Mesodermal cell (in vitro differentiated cells): Measurements from ENCODE around the gene SPRED2.
A peak's percentile ranks its signal among the peaks of the same experiment; 100 is the strongest.

Experiments used
- H3K27ac ChIP-seq: 2 replicates; pipeline ENCODE4 v1.7.0; 2013; ENCODE audit warnings: mild to moderate bottlenecking, low read depth, low read length, moderate library complexity; ENCODE audit not compliant: severe bottlenecking
- H3K36me3 ChIP-seq: 2 replicates; pipeline ENCODE4 v1.7.1; 2013; ENCODE audit warnings: mild to moderate bottlenecking, low read length, moderate library complexity; ENCODE audit not compliant: control insufficient read depth, insufficient read depth
- H3K4me1 ChIP-seq: one replicate; pipeline ENCODE4 v1.7.1; 2013; ENCODE audit warnings: mild to moderate bottlenecking, low read length; ENCODE audit not compliant: insufficient read depth, control insufficient read depth, poor library complexity, severe bottlenecking
- H3K4me3 ChIP-seq: 2 replicates; pipeline ENCODE4 v1.7.0; 2013; ENCODE audit warnings: low read length, control low read depth, mild to moderate bottlenecking; ENCODE audit not compliant: insufficient read depth, poor library complexity, severe bottlenecking; ENCODE audit errors: extremely low read depth
- H3K9me3 ChIP-seq: 2 replicates; pipeline ENCODE4 v1.7.1; 2013; ENCODE audit warnings: mild to moderate bottlenecking, low read length, moderate library complexity; ENCODE audit not compliant: control insufficient read depth
- WGBS, 2 experiments: methylation state at CpG; one replicate each; pipeline ENCODE4 v1.1.5; 2013; ENCODE audit warnings: missing lambda C conversion rate in 2 of 2; ENCODE audit not compliant: insufficient coverage in 2 of 2; 5-methylcytosine and 5-hydroxymethylcytosine counted together

The SPRED2 gene

DNA sequence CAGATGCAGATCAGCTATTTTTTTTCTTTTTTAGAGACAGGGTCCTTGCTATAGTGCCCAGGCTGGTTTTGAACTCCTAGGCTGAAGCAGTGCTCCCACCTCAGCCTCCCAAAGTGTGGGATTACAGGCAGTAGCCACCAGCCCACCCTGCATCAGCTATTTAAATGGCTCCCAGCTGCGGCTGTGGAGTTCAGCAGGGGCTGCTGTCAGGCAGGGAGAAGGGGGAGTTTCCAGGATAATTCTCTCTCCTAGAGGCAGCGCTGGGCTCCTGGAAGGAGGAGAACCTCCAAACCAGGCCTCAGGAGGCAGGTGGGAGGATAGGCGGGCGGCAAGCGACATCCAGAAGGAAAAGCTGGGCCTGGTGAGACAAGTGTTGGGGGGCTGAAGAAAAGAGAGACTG is 139.0 kb downstream of the SPRED2 start:
- Histone ChIP-seq H3K4me1 (peaks cover 27% of the 10 kb centered on the region), H3K27ac (no peak overlapping the region), H3K36me3 (no peaks in the 10 kb centered on the region), H3K9me3 (no peaks in the 10 kb centered on the region), H3K4me3 (no peak overlapping the region)
- 80 to 100% methylated on average over 2 to 4 of the region's 5 CpGs for WGBS, 2 experiments

DNA sequence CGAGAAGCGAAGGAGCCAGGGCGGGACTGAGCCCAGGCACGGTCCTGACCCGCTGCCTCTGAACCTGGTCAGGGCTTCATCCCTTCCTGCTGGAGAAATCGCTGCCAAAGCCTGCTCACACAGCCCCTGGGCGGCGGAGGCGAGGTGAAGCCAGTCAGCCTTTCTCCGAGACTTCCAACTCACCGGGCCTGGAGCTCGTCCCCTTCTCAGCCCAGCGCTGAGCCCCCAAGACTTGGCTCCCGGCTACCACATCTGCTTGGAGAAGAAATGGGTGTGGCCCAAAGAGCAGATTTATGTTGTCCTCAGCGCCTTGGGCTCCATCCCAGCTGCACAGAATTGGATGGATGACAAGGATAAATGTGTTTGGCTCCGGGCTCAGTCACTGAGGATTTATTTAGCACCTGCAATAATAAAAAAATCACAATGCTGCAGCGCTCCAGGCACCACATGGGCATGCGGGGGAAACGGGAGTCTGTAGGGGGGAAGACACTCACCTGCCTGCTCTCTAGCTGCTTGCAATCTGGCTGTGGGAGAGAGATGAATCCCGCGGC is 139.9 kb downstream of the SPRED2 start:
- Histone ChIP-seq H3K9me3 (no peaks in the 10 kb centered on the region), H3K36me3 (no peaks in the 10 kb centered on the region), H3K4me3 (no peak overlapping the region), H3K27ac (no peak overlapping the region), H3K4me1 (peaks cover 27% of the 10 kb centered on the region)
- 92% methylated on average over 19 to 20 of the region's 21 CpGs for WGBS, 2 experiments

DNA sequence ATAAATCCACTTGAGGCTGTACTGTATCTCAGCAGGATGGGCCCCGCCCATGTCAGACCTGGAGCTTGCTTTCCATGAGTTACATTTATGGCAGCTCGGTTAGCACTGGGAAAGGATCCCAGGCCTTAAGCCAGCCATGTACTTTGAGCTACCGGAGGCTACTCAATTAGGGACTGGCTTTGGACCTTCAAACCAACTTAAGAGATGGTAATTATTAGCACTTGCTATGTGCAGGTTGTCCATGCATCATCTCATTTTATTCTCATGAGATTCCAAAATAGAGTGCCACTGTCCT is 140.3 kb downstream of the SPRED2 start:
- peaks cover 27% of the 10 kb centered on the region for H3K4me1 ChIP-seq
- no peak overlapping the region for H3K4me3 ChIP-seq
- no peaks in the 10 kb centered on the region for H3K36me3 ChIP-seq
- H3K27ac ChIP-seq = no peak overlapping the region
- WGBS, 2 experiments = 100% methylated on average over 2 to 3 of the region's 3 CpGs
- H3K9me3 ChIP-seq = no peaks in the 10 kb centered on the region

DNA sequence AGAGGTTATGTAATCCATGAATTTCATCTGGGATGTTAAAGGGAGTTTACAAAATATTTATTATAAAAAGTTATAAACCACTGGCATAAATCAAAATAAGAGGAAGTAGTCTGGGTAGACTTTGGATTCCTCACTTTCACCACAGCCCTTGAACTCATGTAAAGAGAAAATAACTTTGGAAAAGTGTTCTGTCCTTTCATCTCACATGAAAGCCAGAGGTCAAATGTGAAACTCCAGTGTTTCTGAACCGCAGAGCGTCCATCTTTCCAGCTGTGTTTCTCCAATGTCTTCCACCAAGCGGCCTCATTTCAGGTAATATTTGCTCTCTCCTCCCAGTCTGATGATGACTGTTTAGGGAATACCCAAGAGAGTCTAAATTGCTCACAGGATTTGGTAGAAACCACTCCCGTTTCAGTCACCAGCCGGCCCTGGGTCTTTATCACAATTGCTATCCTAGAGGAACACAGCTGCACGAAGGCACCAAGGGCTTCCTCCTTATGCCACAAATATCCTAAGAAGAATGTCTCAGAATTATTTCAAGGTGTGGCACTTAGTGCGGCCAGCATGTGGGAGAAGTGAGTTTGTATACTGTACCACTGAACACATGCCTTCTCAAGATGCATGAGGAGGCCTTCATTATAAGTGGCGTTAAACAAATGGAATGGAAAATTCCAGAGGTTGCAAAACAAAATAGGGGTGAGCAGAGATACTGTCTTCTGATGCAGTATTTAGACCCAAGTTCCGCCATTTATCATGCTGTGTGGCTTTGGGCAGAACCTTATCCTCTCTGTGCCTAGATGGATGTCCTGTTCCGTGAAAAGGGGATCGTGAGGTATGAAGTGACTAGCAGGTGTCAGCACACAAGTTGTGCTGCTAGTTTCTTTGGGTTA is 140.9 kb downstream of the SPRED2 start:
- Histone ChIP-seq H3K36me3 (no peaks in the 10 kb centered on the region), H3K9me3 (no peaks in the 10 kb centered on the region), H3K27ac (no peak overlapping the region), H3K4me3 (no peak overlapping the region), H3K4me1 (peaks cover 27% of the 10 kb centered on the region)
- 98% methylated on average over 9 to 10 of the region's 11 CpGs for WGBS, 2 experiments

DNA sequence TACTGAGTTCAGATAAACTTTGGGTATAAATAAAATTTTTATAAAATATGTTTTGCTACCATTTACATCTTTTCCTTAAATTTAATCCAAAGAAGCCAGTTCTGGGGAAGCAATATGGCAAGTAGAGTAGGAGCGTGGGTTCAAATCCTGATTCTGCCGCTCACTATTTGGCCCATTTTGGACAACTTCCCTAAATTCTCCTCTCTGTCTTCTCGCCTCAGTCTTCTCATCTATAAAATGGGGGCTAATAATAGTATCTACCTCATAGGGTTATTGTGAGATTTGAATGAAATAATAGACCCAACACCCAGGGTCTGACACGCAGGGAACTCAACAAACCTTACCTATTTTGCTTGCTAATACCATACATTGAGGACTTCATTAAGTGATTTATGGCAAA is 145.0 kb downstream of the SPRED2 start:
- Histone ChIP-seq H3K36me3 (no peaks in the 10 kb centered on the region), H3K4me1 (peaks cover 5% of the 10 kb centered on the region), H3K27ac (no peak overlapping the region), H3K4me3 (no peak overlapping the region), H3K9me3 (no peaks in the 10 kb centered on the region)
- 93% methylated on average over 2 of the region's 4 CpGs; no CpG with 5 or more reads in 1 of the 2 experiments for WGBS, 2 experiments

DNA sequence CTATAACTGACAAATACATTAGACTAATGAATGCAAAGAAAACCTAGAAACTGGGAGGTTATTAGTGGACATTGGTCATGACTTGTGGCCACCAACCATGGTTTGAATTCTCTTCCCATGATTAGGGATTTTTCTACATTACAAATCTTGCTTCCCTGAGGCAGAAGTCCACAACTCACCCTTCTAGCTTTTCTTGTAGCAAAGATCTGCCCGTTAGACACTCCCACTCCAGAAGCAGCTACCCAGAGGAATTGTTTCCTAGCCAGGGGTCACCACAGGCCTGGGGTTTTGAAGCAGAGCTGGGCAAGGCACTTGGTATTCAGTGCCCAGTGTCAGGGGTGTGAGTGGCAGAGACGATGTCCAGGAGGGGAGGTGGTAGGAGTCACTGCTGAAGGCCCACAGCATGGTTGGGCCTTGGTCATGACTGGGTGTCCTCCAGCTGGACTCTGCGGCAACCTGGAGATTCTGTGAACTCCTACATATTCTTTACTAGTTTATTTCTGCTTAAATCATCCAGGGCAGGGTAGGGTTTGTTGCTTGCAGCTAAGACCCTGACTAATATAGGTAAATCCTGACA is 149.8 kb downstream of the SPRED2 start:
- 67 to 100% methylated on average over 1 of the region's 3 CpGs for WGBS, 2 experiments
- no peak overlapping the region for H3K27ac ChIP-seq

DNA sequence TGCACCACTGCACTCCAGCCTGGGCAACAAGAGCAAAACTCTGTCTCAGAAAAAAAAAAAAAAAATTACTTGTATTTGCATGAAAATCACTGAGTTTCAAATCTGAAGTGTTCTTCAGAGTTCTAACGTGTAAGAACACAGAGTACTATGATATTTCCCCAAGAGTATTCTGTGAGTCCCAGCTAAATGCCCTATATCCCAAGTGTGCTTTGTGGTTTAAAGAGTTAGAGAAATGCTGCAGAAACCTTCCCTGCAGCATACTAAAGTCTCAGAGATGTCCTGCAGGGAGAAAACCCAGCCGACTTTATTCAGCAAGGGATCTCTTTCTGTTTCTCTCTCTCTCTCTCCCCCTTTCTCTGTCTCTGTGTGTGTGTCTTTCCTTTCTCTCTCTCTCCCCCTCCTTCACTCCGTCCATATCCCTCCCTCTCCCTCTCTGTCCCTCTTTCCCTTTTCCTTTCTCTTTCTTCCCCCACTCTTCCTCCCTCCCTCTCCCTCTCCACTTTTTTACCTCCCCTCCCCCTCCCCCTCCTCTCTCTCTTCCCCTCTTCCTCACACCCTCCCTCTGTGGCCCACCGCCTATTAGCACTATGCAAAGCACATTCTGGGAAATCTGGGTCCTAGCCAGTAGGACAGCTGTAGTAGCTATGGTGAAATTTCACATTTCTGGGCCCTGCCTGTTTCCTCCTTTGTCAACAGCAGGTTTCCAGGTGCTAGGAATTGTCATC is 150.6 kb downstream of the SPRED2 start:
- H3K36me3 ChIP-seq = no peaks in the 10 kb centered on the region
- no peak overlapping the region for H3K27ac ChIP-seq
- H3K4me3 ChIP-seq = no peak overlapping the region
- H3K9me3 ChIP-seq = no peaks in the 10 kb centered on the region
- WGBS, 2 experiments = 20 to 39% methylated on average over 2 of the region's 4 CpGs
- H3K4me1 ChIP-seq = peaks cover 30% of the 10 kb centered on the region

More for the DNA sequence above, 149.8 kb downstream of the SPRED2 start:
- Histone ChIP-seq H3K9me3 (no peaks in the 10 kb centered on the region), H3K4me1 (peaks cover 22% of the 10 kb centered on the region), H3K36me3 (no peaks in the 10 kb centered on the region), H3K4me3 (no peak overlapping the region)

DNA sequence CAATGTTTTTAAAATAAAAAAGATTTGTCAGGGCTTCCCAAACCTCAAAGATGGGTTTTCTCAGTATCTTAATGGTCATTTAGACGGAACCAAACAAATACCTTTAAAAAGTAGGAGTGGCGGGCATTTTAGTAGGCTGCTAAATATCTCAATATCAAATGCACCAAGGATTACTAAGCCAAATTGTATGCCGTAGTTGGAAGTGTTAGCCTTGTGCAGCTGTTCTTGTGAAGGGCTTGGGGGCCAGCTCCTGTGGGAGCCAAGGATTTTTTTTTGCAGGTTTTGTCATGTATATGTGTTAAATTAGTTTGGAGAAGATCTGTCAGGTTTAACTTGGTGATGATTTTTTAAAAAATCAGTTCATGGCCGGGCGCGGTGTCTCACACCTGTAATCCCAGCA is 152.6 kb downstream of the SPRED2 start:
- H3K4me3 ChIP-seq = no peak overlapping the region
- no peak overlapping the region for H3K27ac ChIP-seq
- H3K9me3 ChIP-seq = no peaks in the 10 kb centered on the region
- WGBS, 2 experiments = 95 to 100% methylated on average over 4 of the region's 6 CpGs
- no peaks in the 10 kb centered on the region for H3K36me3 ChIP-seq
- peaks cover 50% of the 10 kb centered on the region for H3K4me1 ChIP-seq

DNA sequence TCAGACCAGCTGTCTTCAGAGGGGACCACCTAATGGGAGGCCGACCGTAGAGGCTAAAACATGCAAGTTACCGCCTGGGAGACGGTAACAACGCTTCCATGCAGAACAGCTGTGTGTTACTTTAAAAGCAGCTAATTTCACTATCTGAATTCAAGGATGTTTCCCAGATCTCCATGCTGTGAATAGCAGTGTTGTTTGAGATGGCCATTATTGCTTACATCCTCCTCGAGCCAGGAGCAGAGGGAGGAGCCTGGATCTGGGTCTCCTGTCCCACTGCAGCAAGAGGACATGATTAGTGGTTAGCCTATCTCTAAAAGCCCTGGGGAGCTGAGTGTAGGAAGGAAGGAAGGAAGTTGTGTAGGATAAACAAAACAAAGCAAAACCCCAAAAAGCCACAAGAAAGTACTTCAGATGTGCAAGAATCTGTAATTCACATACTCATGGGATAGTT is 153.8 kb downstream of the SPRED2 start:
- peak overlapping the region; percentile 51 for H3K27ac ChIP-seq
- 44 to 74% methylated on average over 5 to 6 of the region's 6 CpGs for WGBS, 2 experiments

DNA sequence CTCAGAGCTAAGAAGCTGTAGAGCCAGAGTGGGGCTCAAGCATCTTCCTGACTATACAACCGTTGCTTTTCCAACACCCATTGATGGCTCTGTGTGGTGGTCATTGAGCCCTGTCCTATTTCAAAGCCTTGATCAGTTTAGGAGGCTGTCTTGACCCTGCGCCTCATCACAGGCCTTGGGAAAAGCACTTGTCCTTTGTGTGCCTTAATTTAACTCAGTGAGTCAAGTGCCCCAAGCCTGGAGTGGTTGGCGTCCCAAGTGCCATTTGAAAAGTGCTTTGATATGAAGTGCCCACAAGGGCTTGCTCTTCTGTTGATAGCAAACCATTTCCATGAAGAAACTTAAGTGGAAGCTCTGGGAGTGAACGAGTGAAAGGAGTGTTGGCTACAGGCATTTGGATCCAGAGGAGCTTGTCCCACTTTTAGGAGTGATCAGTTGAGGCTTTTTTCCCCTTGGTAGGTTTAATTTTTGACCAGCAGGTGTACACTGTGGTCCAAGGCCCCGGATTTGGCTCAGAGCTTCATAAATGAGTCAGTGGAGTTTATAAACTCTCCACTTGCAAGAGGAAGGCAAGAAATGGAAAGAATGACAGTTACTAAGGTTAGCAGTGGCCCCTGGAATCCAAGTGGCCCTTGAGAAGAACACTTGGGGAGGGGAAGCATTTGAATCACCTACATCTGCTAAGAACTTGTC is 154.5 kb downstream of the SPRED2 start:
- peaks cover 50% of the 10 kb centered on the region for H3K4me1 ChIP-seq
- no peaks in the 10 kb centered on the region for H3K9me3 ChIP-seq
- 85 to 90% methylated on average over 4 of the region's 5 CpGs for WGBS, 2 experiments
- peak overlapping the region; percentile 51 for H3K27ac ChIP-seq
- H3K36me3 ChIP-seq = peaks cover 5% of the 10 kb centered on the region
- no peak overlapping the region for H3K4me3 ChIP-seq

More for the DNA sequence above, 153.8 kb downstream of the SPRED2 start:
- Histone ChIP-seq H3K4me1 (peaks cover 50% of the 10 kb centered on the region), H3K36me3 (no peaks in the 10 kb centered on the region), H3K4me3 (no peak overlapping the region), H3K9me3 (no peaks in the 10 kb centered on the region)
